ENCODE results near the gene TEX38. TPM values are rescaled to one million over a fixed set of nuclear protein-coding genes. Genes with fewer than 3 reads are reported as not detected.

Gene TEX38
- total RNA-seq, 1 donor from 2014 or later: not detected

DNA sequence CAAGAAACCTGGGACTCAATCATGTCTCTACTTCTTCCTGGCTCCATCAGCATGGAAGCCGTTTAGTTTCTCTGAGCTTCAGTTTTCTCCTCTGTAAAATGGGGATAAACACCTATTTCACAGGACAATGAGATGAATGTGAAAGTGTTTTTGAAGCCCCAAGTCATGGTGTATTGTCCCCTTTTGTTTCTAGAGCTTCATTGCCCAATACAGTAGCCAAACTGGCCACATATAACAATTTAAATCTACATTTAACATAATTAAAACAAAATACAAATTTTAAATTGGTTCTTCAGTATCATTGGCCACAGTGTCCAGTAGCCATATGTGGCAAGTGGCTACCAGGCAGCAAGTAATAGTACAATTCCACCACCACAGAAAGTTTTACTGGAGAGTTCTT is 49.5 kb downstream of the TEX38 start:
- no peaks in the 10 kb centered on the region for H3K9me3 Mint-ChIP-seq (ENCODE audit: unreplicated experiment)
- H3K4me3 Mint-ChIP-seq (ENCODE audit: unreplicated experiment): no peak overlapping the region
- no peak for DNase-seq (ENCODE audit: low spot score)
- TF ChIP-seq, protein P1, sequence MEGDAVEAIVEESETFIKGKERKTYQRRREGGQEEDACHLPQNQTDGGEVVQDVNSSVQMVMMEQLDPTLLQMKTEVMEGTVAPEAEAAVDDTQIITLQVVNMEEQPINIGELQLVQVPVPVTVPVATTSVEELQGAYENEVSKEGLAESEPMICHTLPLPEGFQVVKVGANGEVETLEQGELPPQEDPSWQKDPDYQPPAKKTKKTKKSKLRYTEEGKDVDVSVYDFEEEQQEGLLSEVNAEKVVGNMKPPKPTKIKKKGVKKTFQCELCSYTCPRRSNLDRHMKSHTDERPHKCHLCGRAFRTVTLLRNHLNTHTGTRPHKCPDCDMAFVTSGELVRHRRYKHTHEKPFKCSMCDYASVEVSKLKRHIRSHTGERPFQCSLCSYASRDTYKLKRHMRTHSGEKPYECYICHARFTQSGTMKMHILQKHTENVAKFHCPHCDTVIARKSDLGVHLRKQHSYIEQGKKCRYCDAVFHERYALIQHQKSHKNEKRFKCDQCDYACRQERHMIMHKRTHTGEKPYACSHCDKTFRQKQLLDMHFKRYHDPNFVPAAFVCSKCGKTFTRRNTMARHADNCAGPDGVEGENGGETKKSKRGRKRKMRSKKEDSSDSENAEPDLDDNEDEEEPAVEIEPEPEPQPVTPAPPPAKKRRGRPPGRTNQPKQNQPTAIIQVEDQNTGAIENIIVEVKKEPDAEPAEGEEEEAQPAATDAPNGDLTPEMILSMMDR (IDR thresholded peaks at IDR 0.05; ENCODE audit: unreplicated experiment): no peak
- peaks cover 77% of the 10 kb centered on the region for H3K4me1 Mint-ChIP-seq (ENCODE audit: unreplicated experiment)
- peaks cover 30% of the 10 kb centered on the region for H3K36me3 Mint-ChIP-seq (ENCODE audit: low read depth, unreplicated experiment)
- peak overlapping the region; percentile 95 for H3K27ac Mint-ChIP-seq (ENCODE audit: unreplicated experiment)
- peaks cover 4% of the 10 kb centered on the region for H3K27me3 Mint-ChIP-seq (ENCODE audit: unreplicated experiment)

DNA sequence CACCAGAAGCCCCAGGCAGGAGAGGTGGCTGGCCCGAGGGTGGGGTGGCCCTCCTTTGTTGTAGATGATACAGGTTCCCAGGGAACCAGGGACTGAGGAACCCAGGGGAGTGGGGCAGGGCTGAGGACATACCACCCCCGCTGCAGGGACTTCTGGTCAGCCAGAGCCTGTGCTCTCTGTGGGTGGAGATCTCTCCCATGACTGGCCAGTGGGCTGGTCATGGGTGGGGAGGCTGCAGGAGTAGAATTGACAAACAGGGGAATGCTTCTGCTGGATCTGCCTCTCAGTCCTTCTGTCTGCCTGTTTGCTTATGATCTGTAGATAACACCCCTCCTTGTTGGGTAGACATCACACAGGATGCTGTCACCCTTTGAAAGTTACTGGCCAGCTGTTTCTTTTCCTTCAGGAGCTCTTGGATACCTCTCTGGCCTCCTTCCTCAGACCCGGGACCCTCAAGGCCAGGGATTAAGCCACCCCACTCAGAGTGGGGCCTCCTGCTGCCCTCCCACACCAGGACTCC is 50.1 kb downstream of the TEX38 start:
- Mint-ChIP-seq H3K4me3 (ENCODE audit: unreplicated experiment) (no peak overlapping the region), H3K27me3 (ENCODE audit: unreplicated experiment) (peaks cover 4% of the 10 kb centered on the region), H3K4me1 (ENCODE audit: unreplicated experiment) (peaks cover 72% of the 10 kb centered on the region), H3K27ac (ENCODE audit: unreplicated experiment) (peak overlapping the region; percentile 95), H3K36me3 (ENCODE audit: low read depth, unreplicated experiment) (peaks cover 24% of the 10 kb centered on the region), H3K9me3 (ENCODE audit: unreplicated experiment) (no peaks in the 10 kb centered on the region)
- TF ChIP-seq, protein P1 (IDR thresholded peaks at IDR 0.05; ENCODE audit: unreplicated experiment): no peak
- DNase-seq (ENCODE audit: low spot score): no peak

Other genes starting within 250 kb of the TEX38 start
- gene DMBX1, start 182.0 kb upstream of the TEX38 start, total RNA-seq (ENCODE audit: unreplicated experiment): not detected
- not detected for gene KNCN, start 120.2 kb upstream of the TEX38 start, total RNA-seq (ENCODE audit: unreplicated experiment)
- gene MKNK1, start 67.6 kb upstream of the TEX38 start, total RNA-seq (ENCODE audit: unreplicated experiment): 57.9 TPM
- gene MOB3C, start 55.0 kb upstream of the TEX38 start, total RNA-seq (ENCODE audit: unreplicated experiment): 80.7 TPM
- gene ATPAF1, start 3.5 kb upstream of the TEX38 start, total RNA-seq (ENCODE audit: unreplicated experiment): 29.8 TPM
- 325 TPM for gene EFCAB14, start 47.3 kb downstream of the TEX38 start, total RNA-seq (ENCODE audit: unreplicated experiment)
- not detected for gene CYP4B1, start 127.2 kb downstream of the TEX38 start, total RNA-seq (ENCODE audit: unreplicated experiment)